ENCODE results near the gene NEK11.
"Not testable (repeated sequence)": the region's sequence is repeated elsewhere in the genome, so short reads cannot be mapped to it uniquely, and the experiment has no call there.

NEK11 gene

DNA sequence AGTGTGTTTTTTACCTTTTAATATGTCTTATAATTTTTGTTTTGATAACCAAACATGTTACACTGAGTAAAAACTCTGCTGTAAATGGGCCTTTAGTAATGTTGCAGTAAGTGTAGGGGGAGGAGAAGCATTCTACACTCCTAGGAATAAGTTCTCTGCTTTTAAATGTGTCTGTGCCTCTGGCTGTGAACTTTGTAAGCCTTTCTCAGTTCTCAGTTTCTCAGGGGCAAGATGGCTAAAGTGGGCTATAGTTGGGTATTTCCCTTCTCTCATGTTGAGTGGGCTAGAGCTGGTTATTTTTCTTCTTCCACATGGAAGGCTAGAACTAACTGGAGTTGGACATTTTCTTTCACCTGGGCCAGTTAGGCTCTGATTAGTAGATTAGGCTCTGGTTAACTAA is 279.6 kb downstream of the NEK11 start:
- DNase-seq: no peak

DNA sequence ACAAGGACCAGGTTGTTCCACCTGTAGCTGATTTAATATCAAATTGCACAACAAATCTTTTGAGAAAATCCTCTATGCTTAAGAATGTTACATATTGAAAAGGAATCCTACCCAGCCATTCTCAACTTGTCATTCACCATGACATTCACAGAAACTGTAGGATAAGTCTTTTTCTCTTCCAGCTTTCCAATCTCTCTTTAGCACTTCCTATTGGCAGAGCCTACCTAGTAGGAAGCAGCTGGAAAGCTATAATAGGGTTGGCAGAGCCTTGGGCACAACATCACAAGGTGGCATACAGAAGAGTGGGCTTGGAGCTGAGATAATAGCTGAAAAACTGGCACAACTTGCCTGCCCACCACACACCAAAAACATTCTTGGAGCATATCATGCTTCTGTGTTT is 287.6 kb downstream of the NEK11 start:
- no peak for DNase-seq

DNA sequence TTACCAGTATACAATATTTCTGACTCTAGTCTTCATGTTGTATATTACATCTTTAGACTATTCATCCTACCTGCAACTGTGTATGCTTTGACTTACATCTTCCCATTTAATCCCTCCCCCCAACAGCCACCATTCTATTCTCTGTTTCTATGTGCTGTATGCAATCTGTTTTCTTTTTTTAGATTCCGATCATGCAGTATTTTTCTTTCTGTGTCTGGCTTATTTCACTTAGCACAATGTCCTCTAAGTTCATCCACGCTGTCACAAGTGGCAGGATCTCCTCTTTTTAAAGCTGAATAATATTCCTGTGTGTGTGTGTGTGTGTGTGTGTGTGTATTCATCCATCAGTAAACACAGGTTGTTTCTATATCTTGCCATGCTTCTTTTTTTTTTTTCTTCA is 288.5 kb downstream of the NEK11 start:
- no peak for DNase-seq

DNA sequence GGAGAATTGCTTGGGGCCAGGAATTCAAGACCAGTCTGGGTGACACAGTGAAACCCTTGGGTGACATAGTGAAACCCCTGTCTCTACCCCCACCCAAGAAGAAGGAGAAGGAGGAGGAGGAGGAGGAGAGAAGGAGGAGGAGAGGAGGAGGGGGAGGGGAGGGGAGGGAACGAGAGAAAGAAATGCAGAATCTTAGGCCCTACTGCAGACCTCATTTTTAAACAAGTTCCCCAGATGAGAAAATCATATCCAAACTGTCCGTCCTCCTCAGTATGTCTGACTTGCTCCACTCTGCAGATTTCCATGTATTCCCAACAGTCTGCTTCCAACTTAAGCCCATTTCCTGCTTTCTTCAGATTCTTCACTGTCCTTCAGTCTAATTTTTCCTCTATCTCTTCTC is 291.0 kb downstream of the NEK11 start:
- no peak for DNase-seq

DNA sequence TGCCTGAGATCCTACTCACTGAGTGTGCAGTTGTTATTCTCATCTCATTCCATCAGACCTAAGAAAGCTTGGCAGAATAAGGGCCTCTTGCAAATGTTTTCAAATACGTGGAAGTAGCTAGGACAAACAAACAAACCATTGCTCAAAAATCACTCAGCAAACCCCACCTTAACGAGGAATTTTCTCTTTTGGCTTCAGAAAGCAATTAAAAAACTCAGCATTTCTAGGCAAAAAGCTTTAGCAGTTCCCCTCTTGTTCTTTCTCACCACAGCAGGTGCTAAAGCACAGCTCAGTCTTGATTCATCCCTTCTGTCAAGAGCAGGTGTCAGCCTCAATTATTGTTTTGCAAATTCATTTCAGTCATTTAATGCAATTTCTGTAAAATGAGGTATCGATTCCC is 296.3 kb downstream of the NEK11 start:
- no peak for DNase-seq

DNA sequence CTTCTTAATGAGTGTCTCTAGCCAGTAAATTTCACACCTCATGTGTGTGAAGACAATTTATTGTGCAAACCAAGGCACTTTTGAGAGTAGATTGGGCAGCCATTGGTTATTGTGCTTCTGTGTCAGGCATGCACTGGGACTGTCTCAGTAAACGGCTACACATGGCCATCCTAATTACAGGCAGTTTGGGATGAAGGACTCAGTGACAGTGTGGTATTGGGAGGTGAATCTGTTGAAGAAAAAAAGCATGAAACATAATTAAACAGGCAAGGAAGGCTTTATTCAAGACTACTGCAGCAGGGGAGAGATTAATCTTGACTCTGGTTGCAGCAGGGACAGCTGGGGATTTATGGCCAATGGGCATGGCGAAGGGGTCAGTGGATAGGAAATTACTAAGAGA is 297.1 kb downstream of the NEK11 start:
- DNase-seq: no peak

DNA sequence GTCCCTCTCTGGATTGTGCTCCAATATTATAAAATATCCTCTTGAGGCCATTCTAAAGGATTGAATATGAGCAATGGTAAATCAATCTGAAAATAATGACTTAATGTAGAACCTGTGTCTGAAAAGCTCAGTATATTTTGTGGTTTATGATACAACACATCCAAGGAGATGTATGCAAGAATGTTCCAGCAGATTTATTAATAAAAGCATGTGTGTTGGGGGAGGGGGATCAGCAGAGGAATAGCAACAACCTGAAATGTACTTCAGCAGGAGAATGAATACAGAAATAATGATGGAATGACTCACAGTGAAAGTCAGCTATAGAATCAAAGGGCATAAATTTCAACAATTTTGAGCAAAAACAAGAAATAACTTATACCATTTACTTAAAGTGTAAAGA is 298.2 kb downstream of the NEK11 start:
- DNase-seq: no peak

DNA sequence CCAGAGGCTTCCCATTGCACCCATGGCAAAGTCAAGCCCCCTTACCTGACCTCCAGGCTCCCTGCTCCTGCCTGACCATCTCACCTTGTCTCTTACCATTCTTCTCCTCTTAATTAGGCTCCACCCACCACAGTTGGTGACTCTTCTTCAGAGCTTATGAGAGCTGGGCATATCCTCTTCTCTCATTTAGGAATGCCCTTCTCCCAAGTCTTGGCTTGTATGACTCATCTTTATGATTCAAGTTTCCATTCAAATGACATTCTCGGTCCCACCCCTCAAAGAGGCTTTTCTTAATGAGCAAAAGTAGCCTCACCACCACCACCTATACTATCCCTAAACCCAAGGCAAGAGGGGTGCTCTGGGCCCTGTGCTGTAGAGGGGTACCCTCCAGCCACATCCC is 299.6 kb downstream of the NEK11 start:
- no peak for DNase-seq

DNA sequence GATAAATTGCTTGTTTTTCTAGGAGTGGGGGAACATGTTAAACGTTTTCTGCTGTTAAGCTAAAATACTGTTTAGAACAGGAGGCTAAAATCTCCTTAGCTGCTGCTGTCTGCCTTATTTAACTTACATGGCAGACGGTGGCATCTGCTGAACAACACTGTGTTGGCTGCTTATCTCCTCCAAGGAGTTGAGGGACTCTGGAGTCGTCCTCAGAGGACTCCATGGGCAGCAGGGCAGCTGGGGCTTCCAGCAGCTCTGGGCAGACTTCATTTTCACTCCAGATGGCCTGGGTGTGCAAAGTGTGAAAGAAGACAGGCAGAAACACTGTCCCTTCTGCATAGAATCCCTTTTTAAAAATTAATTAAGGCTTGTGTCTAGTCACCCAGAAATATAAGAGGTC is 302.0 kb downstream of the NEK11 start:
- no peak for DNase-seq

DNA sequence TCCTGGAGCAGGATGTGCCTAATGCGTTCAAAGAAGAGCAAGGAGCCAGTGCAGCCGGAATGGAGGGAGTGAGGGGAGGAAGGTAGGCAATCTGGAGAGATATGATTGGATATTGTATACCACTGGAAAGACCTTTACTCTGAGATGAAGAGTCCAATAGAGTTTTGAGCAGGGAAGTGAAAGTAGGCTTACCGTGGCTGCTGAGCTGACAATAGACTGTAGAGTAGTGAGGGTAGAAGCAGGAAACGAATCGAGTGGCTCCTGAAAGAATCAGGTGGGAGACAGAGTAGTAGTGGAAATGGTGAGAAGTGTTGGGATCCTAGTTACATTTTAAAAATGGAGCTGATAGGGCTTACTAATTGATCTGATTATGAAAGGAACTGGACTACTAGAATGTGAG is 303.1 kb downstream of the NEK11 start:
- no peak for DNase-seq

DNA sequence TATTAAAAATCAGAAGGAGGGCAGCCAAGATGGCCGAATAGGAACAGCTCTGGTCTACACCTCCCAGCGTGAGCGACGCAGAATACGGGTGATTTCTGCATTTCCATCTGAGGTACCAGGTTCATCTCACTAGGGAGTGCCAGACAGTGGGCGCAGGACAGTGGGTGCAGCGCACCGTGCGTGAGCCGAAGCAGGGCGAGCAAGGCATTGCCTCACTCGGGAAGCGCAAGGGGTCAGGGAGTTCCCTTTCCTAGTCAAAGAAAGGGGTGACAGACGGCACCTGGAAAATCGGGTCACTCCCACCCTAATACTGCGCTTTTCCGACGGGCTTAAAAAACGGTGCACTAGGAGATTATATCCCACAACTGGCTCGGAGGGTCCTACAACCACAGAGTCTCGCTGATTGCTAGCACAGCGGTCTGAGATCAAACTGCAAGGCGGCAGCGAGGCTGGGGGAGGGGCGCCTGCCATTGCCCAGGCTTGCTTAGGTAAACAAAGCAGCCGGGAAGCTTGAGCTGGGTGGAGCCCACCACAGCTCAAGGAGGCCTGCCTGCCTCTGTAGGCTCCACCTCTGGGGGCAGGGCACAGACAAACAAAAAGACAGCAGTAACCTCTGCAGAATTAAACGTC is 304.9 kb downstream of the NEK11 start:
- not testable (repeated sequence) for DNase-seq

DNA sequence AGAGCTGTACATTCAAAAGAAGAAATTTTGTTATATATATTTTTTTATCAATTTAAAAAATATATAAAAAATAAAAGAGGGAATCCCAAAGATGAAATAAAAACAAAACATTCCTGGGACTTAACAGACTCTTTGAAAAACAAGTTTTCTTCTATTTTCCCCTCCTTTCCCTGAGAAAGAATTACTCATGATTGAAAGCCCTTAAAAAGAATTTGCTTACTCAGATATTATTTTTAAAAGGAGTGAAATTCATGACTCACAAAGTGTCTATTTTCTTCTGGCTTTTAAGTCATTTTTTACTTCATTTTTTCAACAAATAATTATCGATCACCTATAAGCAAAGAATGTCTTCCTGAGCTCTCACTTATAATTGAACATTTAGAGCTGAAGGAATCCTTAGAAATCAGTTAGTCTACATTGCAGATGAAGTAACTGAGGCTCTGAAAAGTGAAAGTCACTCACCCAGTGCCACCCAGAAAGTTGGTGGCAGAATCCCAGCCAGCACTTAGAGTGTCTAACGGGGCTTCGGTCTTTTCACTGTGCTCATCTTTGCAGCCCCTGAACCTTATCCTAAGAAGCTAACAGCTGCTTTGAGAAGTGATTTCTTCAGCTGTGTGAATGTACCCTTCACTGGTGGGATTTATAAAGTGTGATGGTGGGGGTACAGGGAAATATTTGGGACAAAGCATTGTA is 312.4 kb downstream of the NEK11 start:
- no peak for DNase-seq

DNA sequence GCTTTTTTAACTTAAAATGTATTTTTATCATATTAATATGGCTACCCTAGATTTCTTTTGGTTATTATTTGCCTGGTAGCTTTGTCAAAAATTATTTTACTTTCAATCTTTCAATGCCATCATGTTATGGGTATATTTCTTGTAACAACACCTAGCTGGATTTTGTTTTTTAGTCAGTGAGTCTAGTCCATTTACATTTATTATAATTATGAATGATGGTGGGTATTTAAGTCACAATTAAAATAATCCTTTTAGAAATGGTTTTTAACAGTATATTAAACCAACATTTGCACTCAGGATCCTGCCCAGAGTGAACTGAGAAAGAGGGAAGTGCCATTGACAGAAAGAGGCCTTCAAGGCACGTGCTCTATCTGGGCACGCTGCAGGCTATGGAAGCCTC is 315.1 kb downstream of the NEK11 start:
- DNase-seq: no peak

DNA sequence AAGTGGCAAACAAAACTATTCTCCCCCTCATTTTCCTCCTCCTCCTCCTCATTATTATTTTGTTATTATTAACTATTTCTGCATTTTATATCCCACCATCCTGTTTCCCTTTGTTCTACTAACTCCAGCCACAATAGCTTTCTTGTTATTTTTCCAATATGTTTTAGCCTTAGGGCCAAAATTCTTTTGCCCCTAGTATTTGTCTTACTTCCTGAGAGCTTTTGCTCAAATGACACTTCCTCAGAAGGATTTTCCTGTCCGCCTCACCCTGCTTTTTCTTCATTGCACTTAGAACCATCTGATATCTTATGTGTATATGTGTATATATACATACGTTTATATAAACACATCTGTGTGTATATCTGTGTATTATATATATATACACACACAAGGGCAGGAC is 322.2 kb downstream of the NEK11 start:
- DNase-seq: no peak

DNA sequence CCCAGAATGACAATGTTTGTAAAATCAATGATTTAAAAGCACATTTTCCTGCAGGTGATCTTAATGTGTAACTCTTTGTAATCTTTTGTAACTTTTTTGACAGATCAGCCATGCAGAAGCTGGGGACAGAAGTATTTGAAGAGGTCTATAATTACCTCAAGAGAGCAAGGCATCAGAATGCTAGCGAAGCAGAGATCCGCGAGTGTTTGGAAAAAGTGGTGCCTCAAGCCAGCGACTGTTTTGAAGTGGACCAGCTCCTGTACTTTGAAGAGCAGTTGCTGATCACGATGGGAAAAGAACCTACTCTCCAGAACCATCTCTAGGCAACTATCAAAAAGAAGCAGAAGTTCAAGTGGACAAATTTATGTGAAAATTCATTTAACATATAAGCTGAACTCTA is 322.8 kb downstream of the NEK11 start:
- DNase-seq: no peak

DNA sequence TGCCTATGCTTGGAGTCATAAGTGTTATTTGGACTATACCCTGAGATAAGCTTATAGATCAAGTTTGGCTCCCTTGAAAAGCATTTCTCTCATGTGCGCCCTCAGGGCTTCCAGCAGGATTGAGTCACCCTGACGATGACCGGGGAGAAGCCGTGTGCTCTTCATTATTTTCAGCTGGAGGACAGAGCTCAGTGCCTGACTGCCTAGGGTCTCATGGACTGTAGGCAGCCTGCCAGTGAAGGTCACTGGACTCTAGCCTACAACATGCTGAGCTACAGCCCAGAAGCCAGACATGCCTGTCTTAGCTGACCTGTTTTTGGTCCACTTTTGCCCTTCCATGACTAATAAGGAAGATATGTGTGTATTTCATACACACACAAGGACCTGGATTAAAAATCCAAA is 323.3 kb downstream of the NEK11 start:
- DNase-seq: no peak

DNA sequence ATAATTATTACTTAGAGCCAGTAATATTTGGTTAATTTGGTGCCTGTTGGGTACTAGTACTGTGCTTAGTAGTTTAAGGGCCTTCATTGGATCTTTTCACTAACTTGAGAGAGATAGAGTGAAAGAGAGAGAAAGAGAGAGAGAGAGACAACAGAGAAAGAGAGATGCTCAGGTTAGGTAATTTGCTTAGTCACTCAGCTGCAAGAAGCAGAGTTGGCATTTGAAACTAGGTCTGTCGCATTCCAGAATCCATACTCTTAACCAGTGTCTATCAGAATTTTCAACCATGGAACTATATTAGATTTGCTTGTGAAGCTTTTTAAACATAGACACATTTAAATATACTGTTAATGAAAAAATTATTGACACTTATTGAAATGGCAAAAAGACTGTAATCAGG is 323.8 kb downstream of the NEK11 start:
- DNase-seq: no peak

DNA sequence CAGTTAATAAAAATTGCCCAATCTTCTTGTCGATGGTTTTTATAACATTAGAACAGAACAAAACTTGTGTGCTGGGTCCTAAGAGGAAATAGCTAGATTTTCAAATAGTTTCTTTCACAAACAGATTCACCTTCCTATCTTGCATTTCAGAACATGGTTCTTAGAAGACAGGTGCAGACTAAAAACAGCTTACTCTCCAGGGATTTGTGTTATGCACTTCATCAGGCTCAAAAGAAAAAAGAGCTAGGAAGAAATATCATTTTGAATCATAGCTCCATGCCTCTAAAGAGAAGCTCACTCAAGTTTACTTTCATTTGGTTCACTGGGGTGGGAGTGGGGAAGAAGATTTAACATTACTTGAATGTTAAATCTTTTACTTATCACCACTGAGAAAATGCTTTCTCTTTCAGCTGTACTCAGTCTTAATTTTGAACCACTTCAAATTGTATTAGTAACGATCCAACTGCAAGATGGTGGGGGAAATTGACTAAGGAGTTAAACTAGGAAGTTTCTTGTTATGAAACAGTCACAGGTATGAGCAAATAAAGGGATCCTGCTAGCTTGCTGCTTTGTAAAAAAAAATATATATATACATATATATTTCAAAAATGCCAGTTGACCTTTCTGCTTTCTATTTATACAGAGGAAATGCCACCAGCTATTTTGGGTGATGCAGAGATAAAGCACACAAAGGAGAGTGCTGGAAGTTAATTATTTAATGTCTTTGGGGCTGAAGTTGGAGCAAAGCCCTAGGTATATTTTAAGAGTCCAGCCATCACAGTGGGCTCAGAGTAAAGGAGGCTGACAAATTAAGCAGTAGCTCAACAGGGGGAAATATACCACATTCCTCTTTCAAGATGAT is 326.6 kb downstream of the NEK11 start:
- DNase-seq: no peak

DNA sequence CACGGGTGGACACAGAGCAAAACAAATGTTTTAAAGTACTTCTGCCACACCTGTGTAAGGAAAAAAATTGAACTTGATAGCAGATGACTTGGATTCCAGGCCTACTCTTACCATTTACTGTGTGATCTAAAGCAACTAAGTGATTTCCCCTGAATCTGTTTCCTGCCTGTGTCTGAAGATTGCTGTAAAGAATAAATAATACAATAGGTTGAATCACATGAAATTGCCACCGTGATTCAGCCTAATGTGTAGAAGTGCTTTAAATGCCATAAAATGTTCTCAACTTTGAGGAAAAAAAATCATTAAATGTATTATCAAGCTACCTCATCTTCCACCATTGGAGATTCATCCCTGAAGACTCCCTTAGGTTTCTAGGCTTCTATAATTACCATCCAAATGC is 327.3 kb downstream of the NEK11 start:
- no peak for DNase-seq

DNA sequence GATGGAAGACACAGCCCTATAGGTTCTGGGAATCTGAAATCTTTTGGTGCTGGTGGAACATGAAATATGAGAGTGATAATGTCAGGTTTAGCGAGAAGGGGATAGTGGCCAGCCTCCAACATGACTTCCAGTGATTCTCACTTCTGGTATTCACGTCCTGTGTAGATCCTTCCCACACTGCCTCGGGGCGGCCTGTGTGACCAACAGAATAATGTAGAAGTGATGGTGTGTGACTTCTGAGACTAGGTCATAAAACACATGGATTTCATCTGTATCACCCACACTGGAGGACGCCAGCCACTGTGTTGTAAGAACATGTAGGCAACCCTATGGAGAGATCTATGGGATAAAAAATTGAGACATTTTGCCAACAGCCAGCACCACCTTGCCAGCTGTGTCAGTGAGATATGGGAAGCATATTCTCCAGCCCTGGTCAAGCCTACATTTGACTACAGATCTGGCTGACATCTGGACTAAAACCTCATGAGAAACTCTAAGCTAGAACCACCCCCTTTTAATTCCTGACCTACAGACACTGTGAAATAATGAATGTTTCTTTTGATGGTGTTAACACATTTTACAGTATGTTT is 329.4 kb downstream of the NEK11 start:
- DNase-seq: no peak

DNA sequence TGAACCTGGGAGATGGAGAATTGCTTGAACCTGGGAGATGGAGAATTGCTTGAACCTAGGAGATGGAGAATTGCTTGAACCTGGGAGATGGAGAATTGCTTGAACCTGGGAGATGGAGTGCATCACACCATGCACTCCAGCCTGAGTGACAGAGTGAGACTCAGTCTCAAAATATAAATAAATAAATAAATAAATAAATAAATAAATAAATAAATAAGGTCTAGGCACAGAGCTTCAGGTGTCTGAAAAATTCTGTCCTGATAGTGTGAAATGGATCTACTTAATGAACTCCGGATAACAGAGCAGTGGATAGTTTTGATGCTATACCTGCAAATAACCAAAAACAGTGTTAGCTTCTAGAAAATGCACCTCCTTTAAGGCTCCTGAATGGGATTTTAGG is 330.6 kb downstream of the NEK11 start:
- no peak for DNase-seq

DNA sequence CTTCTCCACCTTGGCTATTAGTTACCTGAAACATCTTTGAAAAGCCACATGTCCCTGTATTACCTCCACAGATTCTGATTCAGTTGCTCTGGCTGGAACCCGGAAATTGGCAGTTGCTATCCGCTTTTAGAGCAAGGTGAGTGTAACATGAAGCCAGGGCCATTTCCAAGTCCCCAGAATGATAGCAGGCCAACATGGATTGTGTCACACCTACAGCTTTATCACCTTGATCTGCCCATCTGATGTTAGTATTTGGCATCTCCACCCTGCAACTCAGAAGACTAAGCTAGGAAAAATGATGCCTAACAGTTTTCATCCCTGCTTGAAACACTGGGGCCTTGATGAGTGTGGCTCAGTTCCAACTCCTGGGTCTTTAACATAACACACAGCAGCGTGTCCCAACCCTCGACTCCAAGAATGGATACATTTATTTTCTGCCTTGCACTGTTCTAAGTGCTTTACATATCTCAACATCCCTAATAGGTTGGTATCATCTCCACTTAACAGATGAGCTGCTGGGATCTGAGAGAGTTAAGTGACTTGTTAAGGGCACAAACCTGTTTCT is 333.6 kb downstream of the NEK11 start:
- DNase-seq: no peak

DNA sequence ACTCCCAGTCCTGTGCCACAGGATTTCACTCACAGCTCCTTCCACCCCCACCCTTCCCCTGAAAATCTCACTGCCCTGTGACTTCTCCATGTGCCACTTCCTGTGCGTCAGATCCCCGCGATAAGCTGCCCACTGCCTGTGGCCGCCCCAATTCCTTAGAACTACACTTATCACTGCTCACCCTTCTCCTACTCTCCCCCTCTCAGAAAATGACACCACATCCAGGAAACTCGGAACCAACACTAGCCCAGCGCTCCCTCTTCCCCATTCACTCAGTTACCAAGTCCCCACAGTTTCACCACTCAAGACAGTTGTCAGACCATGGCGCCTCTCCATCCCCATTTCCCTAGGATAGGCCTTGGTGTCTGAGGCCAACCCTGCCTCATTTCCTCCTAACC is 334.4 kb downstream of the NEK11 start:
- DNase-seq: not testable (repeated sequence)
